K562 (cell line): Measurements from ENCODE around the gene ZBTB44. TPM values are rescaled to one million over a fixed set of nuclear protein-coding genes. Genes with fewer than 3 reads are reported as not detected.
A peak's percentile ranks its signal among the peaks of the same experiment; 100 is the strongest.

Source experiments
- CREM ChIP-seq: IDR thresholded peaks from 2 replicates; pipeline ENCODE4 v1.6.1; 2014; ENCODE audit warnings: antibody characterized with exemption, low read depth
- EGR1 ChIP-seq: fragments of 450-650 bp; conservative IDR thresholded peaks from 2 replicates; pipeline ENCODE4 v1.6.1; 2017; ENCODE audit warnings: mild to moderate bottlenecking
- HDAC8 ChIP-seq: fragments of 450-650 bp; IDR thresholded peaks from 2 replicates; pipeline ENCODE4 v1.6.1; 2016; ENCODE audit warnings: mild to moderate bottlenecking, missing genetic modification characterization, moderate library complexity, missing compliant biosample characterization
- JUNB ChIP-seq: fragments of 450-650 bp; formaldehyde crosslinking; conservative IDR thresholded peaks from 2 replicates; pipeline ENCODE4 v1.4.0; 2020; ENCODE audit warnings: mild to moderate bottlenecking
- NRF1 ChIP-seq, 2 experiments: fragments of 450-650 bp; IDR thresholded peaks in 1 of 2; conservative IDR thresholded peaks in 1 of 2; 2 replicates each; pipeline ENCODE4 v1.6.1; 2014; ENCODE audit warnings: mild to moderate bottlenecking in 2 of 2
- PHF20 ChIP-seq: fragments of 450-650 bp; IDR thresholded peaks from 2 replicates; pipeline ENCODE4 v1.6.1; 2018; ENCODE audit not compliant: partially characterized antibody
- RBM17 ChIP-seq: fragments of 200-400 bp; formaldehyde crosslinking; IDR thresholded peaks from 2 replicates; pipeline ENCODE4 v1.6.1; 2017; ENCODE audit warnings: low read depth, mild to moderate bottlenecking, low read length, borderline replicate concordance
- RFX7 ChIP-seq: fragments of 250-450 bp; sonication (Bioruptor Pico); IDR thresholded peaks from 2 replicates; pipeline ENCODE4 v1.5.1; 2021; ENCODE audit warnings: mild to moderate bottlenecking
- RUNX1 ChIP-seq: sonication (generic); IDR thresholded peaks from 2 replicates; pipeline ENCODE4 v1.6.1; 2016; ENCODE audit warnings: antibody characterized with exemption, low read depth
- SAFB ChIP-seq: fragments of 200-400 bp; formaldehyde crosslinking; IDR thresholded peaks from 2 replicates; pipeline ENCODE4 v1.6.1; 2017; ENCODE audit warnings: low read depth, low read length, borderline replicate concordance
- SRSF3 ChIP-seq: fragments of 200-400 bp; formaldehyde crosslinking; IDR thresholded peaks from 2 replicates; pipeline ENCODE4 v1.6.1; 2016; ENCODE audit warnings: mild to moderate bottlenecking, low read length, moderate library complexity; ENCODE audit not compliant: insufficient read depth
- ZNF224 ChIP-seq: sonication (generic); formaldehyde crosslinking; IDR thresholded peaks from 2 replicates; pipeline ENCODE4 v1.8.0; 2022; ENCODE audit warnings: mild to moderate bottlenecking, missing genetic modification reagents
- polyA plus RNA-seq, 8 experiments: library from polyadenylated mRNA; depleted of rRNA in 4 of 8; stranded (reverse) in 5 of 8; unstranded in 3 of 8; fragments of >200 nt; fragmentation: Nextera tagmentation in 2 of 8; fragmentation: Illumina TruSeq in 1 of 8; extraction: Ambion mirVana in 2 of 8; extraction: Trizol in 1 of 8; gene quantifications; 2 replicates each; pipeline versions ENCODE4 v1.2.1 to v1.2.3, GENCODE V29; 2011 to 2014; ENCODE audit warnings: inconsistent platforms in 1 of 8, missing spikeins in 1 of 8
- total RNA-seq, 7 experiments: library from RNA; depleted of rRNA in 6 of 7; stranded (reverse); fragments of >200 nt in 6 of 7; fragmentation: Illumina TruSeq in 2 of 7; extraction: Trizol in 2 of 7; gene quantifications; 2 replicates each; pipeline versions ENCODE4 v1.2.1 to v1.2.3, GENCODE V29; 2011 to 2021; ENCODE audit warnings: low replicate concordance in 1 of 7
- TF ChIP-seq, protein P1 (sequence below): fragments of 450-650 bp; IDR thresholded peaks from 2 replicates; pipeline ENCODE4 v1.6.1; 2014; ENCODE audit warnings: low read depth, mild to moderate bottlenecking, moderate library complexity, borderline replicate concordance
- TF ChIP-seq, protein P2 (sequence below): fragments of 250-450 bp; sonication (Bioruptor Pico); IDR thresholded peaks from 2 replicates; pipeline ENCODE4 v1.5.0; 2021; ENCODE audit warnings: mild to moderate bottlenecking, moderate library complexity
- TF ChIP-seq, protein P3 (sequence below), 2 experiments: IDR thresholded peaks in 1 of 2; conservative IDR thresholded peaks in 1 of 2; 2 replicates each; pipeline ENCODE4 v1.6.1; 2016; ENCODE audit warnings: low read depth in 2 of 2, mild to moderate bottlenecking in 1 of 2, missing compliant biosample characterization in 1 of 2, missing genetic modification characterization in 1 of 2, moderate library complexity in 1 of 2
- TF ChIP-seq, protein P4 (sequence below): sonication (generic); formaldehyde crosslinking; IDR thresholded peaks from 2 replicates; pipeline ENCODE4 v1.8.1; 2023; ENCODE audit warnings: mild to moderate bottlenecking, missing genetic modification reagents

The ZBTB44 gene
- total and polyA plus RNA-seq, 9 of the 15 experiments (the other 6 are each of a cell fraction or from before 2014, with no cell fraction given): 4.7 to 27.1 (median 17.3) TPM

DNA sequence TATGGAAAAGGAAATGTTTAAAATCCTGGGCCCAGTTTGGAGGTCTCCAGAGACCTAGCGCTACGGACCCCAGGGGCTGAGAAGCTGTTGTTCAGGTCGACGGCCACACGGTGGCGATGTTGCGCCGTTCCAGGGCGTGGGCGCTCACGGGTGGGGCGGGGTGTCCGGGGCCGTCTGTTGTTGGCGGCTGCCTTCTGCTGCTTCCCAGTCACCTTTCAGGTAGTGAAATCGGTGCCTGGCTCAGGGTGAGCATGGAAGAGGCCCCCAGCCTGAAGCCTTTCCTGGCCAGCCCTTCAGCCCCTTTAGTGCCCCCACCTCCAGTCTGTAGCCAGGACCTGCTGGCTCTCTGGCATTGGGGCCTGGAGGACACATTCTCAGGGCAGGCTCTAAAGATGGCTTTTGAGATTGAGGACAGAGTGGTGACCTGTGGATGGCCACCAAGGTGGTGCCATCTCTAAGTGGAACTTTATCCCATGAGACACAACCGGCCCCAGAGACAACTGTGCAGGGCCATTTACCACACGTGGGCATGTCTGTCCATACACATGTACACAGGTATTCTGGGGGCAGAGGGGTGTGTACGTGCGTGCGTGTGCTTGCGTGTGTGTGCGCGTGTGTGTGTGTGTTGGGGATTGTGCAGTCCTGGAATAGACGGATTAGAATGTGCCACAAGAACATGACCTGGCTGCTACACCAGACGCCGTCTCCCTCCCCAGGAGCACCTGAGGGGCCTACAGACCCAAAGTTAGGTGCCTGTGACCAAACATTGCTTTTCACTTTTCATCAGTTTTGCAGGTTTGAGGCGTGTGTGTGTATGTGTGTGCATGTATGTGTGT is 101.4 kb downstream of the ZBTB44 start (continued):
- TF ChIP-seq RFX7 (CRISPR knock-in tag): no peak
- TF ChIP-seq JUNB: no peak
- no peak for TF ChIP-seq RUNX1
- no peak for TF ChIP-seq PHF20
- TF ChIP-seq SAFB: no peak
- TF ChIP-seq, protein P1, sequence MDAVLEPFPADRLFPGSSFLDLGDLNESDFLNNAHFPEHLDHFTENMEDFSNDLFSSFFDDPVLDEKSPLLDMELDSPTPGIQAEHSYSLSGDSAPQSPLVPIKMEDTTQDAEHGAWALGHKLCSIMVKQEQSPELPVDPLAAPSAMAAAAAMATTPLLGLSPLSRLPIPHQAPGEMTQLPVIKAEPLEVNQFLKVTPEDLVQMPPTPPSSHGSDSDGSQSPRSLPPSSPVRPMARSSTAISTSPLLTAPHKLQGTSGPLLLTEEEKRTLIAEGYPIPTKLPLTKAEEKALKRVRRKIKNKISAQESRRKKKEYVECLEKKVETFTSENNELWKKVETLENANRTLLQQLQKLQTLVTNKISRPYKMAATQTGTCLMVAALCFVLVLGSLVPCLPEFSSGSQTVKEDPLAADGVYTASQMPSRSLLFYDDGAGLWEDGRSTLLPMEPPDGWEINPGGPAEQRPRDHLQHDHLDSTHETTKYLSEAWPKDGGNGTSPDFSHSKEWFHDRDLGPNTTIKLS: no peak
- no peak for TF ChIP-seq NRF1 (conservative IDR thresholded peaks at IDR 0.05 in 1 of 2, IDR thresholded peaks at IDR 0.05 in 1 of 2)
- TF ChIP-seq RBM17: no peak
- TF ChIP-seq, protein P2, sequence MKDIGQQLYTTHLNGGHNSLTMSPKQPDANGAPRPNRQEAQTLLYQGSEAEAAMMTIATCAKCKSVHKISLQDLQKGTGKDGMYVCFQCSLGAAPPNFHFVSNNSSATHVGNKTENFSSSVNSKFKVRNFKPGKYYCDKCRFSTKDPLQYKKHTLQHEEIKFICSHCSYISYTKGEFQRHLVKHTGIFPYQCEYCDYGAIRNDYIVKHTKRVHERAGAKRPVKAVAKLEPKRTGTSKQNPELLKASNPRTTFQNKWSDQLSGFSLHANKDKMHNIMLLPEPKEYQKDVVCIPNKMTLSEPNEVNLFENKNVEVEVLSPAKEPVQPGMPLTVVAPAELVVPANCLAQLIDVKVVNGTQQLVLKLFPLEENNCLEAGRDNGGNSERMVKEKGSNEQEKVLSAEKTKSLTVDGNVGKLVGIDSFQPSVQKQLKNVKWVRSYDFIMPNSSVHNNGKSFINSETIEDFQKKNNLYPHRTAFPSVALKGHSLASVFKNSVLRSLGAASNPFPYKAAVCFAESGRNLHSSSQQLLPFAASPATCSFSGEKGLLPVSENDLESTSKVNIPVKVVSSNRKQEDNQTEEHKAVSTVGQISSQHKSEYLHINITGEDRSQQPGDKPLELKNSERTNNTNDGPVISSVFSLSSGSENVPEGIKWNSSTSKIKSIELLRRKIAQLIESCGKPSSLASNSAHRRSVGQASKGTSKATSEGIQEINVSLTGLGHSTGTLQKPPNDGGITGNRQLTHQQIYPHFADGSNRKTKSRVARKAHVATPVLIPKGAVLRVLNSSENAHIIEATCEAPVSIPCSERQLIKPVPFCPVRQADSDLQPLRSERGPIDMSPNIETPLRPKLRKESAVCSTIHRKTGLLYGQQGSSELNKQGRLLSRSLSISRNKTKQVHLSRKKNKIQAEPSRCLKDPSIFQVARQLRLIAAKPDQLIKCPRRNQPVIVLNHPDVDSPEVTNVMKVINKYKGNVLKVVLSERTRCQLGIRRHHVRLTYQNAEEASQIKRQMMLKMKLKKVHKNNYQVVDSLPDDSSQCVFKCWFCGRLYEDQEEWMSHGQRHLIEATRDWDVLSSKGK (CRISPR knock-in tag): no peak
- TF ChIP-seq HDAC8: no peak
- peak; percentile 55 for TF ChIP-seq EGR1
- TF ChIP-seq ZNF224 (CRISPR knock-in tag): no peak
- TF ChIP-seq, protein P3, sequence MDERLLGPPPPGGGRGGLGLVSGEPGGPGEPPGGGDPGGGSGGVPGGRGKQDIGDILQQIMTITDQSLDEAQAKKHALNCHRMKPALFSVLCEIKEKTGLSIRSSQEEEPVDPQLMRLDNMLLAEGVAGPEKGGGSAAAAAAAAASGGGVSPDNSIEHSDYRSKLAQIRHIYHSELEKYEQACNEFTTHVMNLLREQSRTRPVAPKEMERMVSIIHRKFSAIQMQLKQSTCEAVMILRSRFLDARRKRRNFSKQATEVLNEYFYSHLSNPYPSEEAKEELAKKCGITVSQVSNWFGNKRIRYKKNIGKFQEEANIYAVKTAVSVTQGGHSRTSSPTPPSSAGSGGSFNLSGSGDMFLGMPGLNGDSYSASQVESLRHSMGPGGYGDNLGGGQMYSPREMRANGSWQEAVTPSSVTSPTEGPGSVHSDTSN (CRISPR knock-in tag; IDR thresholded peaks at IDR 0.05; ENCODE audit: low read depth): no peak
- TF ChIP-seq, protein P3 (tag; conservative IDR thresholded peaks at IDR 0.05; ENCODE audit: low read depth): no peak
- TF ChIP-seq, protein P4, sequence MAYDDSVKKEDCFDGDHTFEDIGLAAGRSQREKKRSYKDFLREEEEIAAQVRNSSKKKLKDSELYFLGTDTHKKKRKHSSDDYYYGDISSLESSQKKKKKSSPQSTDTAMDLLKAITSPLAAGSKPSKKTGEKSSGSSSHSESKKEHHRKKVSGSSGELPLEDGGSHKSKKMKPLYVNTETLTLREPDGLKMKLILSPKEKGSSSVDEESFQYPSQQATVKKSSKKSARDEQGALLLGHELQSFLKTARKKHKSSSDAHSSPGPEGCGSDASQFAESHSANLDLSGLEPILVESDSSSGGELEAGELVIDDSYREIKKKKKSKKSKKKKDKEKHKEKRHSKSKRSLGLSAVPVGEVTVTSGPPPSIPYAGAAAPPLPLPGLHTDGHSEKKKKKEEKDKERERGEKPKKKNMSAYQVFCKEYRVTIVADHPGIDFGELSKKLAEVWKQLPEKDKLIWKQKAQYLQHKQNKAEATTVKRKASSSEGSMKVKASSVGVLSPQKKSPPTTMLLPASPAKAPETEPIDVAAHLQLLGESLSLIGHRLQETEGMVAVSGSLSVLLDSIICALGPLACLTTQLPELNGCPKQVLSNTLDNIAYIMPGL (CRISPR knock-in tag): no peak
- TF ChIP-seq CREM: no peak
- TF ChIP-seq SRSF3: no peak
